Activated effector memory CD4-positive, alpha-beta T cell treated with anti-CD3 and anti-CD28 coated beads, Interleukin-2, amount 50 U/mL, for 16 hours (primary cell): ENCODE results near the gene OGG1.

Source experiments
- DNase-seq: peaks from one replicate; pipeline ENCODE4 v3.0.0-alpha.2; 2020

Gene OGG1

GRCh38 chr3:9749645-9750555 lies at the start of gene OGG1:
Gene OGG1, plus strand, starts transcription at chr3:9749952. Its CDS starts 335 bp downstream, at chr3:9750287.
- DNase-seq: peak; percentile 98

- DNase-seq: no peak
These were observed 49.2 kb upstream of the OGG1 start for GRCh38 chr3:9700536-9700935.

DNA sequence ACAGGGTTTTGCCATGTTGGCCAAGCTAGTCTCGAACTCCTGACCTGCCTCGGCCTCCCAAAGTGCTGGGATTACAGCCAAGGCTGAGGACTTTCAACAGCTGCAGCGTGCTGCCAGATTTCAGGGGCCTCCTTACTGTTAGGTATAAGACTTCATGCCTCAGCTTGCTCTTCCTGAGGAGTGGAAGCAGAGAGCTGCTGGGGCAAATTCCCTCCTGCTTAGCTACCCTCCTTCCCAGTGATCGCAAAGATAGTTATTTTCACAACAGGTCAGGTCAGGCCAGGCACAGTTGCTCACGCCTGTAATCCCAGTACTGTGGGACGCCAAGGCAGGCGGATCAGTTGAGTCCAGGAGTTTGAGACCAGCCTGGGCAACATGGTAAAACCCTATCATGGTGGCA lies 48.7 kb upstream of the OGG1 start:
- DNase-seq: no peak

DNA sequence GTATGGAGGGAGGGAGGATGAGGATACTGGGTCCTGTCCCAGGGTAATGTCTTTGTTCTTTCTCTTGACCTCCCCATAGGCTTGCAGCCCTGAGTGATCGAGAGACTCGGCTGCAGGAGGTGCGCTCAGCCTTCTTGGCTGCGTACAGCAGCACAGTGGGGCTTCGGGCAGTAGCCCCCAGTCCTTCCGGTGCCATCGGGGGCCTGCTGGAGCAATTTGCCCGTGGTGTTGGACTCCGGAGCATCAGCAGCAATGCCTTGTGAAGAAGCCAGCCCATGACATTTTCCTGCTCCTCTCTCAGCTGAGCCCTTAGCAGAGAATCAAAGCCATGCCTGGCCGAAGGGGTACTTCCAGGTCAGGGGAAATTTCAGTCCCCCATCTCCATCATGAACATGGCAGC lies 48.0 kb upstream of the OGG1 start:
- DNase-seq: no peak

DNA sequence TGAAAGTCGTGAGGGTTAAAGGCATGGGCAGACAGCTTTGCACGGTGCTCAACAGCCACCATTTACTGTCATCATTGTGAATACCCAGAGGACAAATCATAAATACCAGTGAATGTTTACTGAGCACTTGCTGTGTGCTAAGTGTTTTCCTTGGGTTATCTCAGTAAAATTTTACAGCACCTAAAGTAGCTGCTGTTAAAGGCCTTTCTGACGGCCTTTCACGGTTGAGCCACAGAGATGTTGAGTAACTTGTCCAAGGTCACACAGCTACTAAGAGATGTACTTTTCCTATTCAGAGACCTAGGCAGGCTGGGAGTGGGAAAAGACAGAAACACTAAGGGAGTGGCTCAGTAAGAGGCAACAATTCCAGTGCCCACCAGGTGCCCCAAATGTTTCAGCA lies 46.5 kb upstream of the OGG1 start:
- DNase-seq: no peak

DNA sequence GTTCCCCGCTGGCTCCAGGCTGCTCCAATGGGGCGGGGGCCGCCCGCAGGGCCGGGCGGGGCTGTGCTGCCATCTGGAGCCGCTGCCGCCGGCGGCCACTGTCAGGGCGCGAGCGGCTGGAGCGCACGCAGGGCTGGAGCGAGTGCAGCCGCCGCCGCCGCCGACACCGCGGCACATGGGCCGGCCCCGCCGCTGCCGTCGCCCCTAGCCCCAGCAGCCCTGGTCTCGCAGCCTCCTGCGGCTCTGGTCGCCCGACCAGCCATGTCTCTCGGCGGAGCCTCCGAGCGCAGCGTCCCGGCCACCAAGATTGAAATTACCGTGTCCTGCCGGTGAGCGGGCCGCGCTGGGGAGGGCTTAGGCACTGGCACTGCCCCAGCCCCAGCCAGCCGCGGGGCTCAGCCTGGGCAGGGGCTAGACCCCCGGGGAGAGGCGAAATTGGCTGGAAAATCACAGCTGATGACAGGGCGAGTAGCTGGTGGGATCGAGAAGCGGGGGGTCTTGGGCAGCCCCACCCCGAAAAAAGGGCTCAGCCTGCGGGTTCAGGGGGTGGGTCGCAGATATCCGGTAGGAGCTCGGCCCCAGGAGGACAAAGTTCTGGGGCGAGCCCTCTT lies 45.9 kb upstream of the OGG1 start, which contains the start of gene CPNE9:
Gene CPNE9 (plus strand): TSS at position 98 of the 611 bp plus-strand sequence. CDS start 164 bp downstream, at position 262.
- no peak for DNase-seq

DNA sequence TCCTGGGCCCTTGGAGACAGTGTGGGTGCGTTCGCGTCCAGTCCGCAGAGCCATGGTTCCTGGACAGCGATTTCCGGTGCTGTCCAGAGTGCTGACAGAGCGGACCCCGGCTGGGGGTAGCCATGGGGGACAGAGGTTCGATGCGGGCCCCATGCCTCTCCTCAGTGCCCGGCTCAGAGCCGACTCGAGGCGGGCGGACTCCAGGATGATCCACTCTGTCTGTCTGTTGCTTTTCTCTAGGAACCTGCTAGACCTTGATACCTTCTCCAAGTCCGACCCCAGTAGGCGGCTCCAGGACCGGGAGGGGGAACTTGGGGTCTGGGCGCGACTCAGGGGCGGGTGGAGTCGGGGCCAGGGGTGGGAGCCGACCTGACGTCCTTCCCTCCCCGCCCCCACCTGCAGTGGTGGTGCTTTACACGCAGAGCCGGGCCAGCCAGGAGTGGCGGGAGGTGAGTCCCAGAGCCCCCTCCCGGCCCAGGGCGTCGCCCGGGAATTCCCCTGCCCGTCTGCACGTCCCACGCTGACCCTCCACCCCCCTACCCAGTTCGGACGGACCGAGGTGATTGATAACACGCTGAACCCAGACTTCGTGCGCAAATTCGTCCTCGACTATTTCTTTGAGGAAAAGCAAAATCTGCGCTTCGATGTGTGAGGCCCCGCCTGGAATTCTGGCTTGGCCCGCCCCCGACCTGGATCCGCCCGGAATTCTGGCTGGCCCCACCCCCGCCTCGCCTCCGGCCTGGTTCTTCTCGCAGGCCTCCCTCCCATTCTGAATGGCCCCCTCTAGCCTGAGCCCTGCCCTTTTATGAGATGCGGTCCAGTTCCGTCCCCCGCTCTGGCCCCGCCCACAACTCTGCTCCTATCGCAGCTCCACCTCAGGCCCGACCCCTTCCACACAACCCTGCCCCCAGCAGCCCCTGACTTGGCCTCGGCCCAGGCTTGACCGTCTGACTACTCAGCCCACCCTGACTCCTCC lies 45.1 kb upstream of the OGG1 start:
- peak; percentile 66 for DNase-seq

DNA sequence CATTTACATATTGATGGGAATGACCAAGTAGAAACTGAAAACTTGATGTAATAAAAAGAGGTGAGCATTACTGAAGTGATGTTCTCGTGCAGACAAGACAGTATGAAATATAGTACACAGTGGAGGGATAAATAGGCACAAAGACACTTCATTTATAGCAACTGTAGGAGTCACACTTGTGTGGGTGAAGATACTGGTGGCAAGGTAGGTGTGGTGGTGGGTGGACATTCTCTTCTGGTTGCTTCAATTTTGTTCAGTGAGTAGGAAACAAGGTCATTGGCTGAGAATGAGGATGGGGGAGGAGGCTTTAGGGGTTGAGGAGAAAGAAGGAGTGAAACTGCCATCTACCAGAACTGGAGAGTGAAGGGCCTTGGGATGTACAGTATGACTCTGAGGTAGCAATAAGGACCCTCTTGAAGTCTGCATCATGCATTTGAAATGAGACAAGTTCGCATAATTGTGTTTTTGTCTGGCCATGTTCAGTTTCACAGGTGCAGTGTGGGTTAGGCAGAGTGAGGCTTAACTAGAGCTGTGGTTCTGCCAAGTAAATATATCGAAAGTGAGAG lies 39.5 kb upstream of the OGG1 start:
- no peak for DNase-seq

- DNase-seq: no peak
These were observed 37.3 kb upstream of the OGG1 start for GRCh38 chr3:9712415-9712814.

DNA sequence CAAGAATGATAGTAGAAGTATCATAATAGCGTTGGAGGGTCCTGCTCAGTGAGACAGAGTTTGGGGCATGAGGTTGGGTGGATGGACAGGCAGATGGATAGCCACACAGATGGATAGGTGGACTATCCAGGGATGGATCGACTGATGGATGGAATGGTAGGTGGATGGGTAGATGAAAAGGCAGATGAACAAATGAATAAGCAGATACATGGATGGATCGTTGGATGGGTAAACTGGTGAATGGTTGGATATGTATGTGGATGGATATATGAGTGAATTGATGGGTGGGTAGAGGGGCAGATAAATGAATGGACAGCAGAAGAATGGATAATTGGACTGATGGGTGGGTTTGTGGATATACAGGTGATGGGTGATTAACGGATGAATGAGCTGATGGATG lies 36.6 kb upstream of the OGG1 start:
- peak; percentile 2 for DNase-seq

- peak; percentile 54 for DNase-seq
These were observed 34.6 kb upstream of the OGG1 start for GRCh38 chr3:9715136-9715535.

DNA sequence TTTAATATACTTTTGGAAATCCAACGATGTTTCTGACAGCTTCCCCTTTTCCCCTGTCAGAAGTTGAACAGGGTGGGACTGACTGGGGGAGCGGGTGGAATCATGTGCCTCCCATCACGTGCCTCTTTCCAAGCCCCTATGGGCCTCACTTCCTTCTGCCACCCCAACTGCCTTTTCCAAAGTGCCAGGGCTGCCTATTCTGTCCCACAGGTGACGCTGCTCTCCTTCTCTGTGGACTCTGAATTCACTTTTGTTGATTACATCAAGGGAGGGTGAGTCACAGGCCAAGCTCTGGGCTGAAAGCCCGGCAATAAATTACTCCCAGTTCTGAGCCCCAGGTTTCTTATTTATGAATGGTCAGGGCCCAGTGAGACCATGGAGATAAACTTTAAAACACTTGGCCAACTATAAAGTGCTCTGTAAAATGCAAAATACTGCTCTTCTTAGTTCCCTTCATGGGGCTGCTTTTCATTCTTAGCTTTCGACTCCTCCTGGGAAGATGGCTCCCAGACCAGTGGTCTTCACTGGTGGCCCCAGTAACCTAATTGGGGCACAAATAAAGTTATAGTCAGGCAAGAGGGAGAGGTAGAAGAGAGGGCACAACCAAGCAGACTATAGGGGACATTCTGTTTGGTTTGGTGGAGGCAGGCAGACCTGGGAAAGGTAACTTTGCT lies 33.9 kb upstream of the OGG1 start:
- DNase-seq: peak; percentile 71

DNA sequence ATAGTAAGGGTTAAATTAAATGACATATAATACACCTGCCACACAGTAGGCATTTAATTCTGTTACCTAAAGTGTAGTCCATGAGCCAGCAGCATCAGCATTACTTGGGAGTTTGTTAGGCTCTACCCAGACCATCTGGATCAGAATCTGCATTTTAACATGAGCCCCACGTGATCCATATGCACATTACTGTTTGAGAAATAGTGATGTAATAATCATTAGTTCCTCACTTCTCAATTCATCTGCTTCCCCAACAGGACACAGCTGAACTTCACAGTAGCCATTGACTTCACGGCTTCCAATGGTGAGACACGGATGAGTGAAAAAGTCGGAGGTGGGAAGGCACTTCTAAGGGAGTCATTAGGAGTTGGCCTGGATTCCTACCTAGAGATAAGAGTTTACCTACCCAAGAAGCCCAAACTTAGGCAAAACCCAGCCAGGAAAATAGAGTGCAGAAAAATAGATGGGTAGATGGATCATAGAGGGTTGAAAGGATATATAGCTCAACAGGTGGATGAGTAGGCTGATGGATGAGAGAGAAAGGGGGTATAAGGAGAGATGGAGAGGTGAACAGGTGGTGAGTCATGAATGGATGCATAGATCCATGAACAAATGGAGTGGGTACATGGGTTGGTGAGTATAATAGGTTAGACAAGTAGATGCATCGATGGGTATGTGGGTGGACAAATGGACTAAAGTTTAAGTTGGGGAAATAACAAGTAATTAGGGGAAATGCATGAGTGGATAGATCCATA lies 32.8 kb upstream of the OGG1 start:
- peak; percentile 3 for DNase-seq

GRCh38 chr3:9717563-9717962 lies 32.2 kb upstream of the OGG1 start:
- no peak for DNase-seq

DNA sequence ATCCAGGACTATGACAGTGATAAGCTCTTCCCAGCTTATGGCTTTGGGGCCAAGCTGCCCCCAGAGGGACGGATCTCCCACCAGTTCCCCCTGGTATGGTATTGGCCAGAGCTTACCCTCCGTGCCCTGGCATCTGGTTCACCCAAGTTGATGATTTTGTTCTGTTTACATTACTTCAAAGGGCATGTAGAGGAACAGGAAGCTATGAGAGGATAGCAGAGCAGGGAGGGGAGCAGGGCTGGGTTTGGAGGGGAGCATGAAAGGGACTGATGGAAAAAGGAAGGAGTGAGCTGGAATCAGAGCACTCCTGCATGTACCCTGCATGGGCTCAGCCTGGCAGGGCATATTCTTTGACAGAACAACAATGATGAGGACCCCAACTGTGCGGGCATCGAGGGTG lies 31.6 kb upstream of the OGG1 start:
- no peak for DNase-seq

GRCh38 chr3:9721015-9721699 lies 28.6 kb upstream of the OGG1 start:
- DNase-seq: no peak

- DNase-seq: no peak
These were observed 28.1 kb upstream of the OGG1 start for GRCh38 chr3:9721700-9722060.

DNA sequence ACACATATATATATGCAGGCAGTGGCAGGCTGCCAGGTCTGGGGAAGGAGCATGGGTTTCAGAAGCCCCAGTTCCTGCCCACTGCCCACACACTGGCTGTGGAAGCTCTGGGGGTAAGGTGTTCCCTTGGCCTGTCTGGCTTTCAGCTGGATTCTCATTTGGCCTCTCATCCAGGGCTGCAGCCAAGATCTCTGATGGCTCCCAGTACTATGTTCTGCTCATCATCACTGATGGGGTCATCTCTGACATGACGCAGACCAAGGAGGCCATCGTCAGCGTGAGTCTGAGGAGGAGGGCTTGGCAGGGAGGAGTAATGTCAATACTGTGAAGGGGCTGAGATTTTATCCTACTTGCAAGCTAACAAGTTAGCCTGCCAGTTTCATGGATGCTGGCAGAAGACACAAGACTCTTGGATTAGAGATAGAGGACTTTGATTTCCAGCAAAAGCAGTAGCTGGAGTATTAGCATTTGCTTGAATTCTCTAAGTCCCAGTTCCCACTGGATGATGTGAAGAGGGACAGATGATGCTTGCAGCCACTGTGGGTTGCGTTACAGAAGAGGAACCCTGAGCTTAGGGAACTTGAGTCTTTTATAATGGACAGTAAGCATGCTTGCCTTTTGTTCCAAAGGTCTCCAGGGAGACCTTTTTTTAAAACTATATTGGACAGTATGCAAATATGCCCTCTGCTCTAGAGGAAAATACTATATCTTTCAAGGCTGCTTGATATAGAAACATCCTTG lies 23.8 kb upstream of the OGG1 start:
- DNase-seq: no peak

- peak; percentile 84 for DNase-seq
These were observed 22.6 kb upstream of the OGG1 start for GRCh38 chr3:9727041-9727595.

DNA sequence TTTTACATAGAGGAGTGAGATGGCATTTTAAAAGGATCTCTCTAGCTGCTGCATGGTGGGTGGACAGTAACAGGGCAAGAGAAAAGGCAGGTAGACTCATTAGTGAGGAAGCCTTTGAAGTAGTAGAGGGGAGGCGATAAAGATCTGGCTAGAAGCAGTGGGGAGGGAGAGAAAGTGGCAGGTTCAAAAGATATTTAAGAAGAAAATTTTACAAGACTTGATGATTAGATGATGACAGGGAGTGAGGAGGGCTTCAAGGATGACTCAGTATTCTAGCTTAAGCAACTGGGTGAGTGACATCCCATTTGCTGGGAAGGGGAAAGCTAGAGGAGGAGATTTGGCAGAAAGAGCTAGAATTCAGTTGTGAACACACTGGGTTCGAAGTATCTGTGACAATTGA lies 22.0 kb upstream of the OGG1 start:
- no peak for DNase-seq
